ENCODE measurements around the gene CFAP299.

CFAP299 gene

DNA sequence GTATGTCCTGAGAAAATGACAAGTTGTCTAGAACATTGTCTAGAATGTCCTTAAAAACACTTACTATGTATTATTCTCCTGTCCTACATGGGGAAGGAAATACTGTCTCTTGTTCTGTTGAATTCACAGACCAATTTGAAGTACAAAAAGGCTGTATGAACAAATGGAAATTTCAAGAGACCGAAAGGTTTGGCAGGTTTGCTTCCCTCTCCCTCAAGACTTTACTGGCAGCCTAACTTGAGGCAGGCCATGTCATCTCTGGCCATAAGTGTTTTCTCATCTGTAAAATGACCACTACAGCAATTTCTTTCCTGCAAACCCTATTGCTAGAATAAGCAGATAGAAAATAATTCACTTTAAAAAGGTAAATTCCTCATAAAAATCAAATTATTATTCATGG lies 503.8 kb downstream of the CFAP299 start:
- DNase-seq (ENCODE audit: low read depth, low spot score): no peak

DNA sequence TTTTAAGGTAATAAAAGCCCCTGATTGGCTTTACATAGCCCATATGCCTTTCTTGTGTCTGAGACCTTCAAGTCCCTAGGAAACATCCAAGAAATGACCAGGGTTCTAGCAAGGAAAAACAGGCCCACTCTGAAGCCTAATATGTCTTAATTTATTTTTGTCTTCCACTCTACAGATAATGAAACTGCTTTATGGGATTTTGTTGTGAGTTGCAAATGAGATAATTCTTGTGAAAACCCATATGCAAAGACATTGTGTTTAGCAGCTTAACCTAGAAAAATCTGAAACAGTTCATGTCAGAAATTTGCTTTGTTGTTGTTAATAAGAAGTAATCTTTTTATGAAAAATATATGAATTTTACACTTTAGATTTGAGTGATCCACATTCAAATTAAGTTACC lies 504.3 kb downstream of the CFAP299 start:
- no peak overlapping the region for H3K4me3 ChIP-seq (ENCODE audit: low read length)
- no peak for DNase-seq (ENCODE audit: low read depth, low spot score)

More for the DNA sequence above, 503.8 kb downstream of the CFAP299 start:
- H3K4me3 ChIP-seq (ENCODE audit: low read length): no peak overlapping the region

DNA sequence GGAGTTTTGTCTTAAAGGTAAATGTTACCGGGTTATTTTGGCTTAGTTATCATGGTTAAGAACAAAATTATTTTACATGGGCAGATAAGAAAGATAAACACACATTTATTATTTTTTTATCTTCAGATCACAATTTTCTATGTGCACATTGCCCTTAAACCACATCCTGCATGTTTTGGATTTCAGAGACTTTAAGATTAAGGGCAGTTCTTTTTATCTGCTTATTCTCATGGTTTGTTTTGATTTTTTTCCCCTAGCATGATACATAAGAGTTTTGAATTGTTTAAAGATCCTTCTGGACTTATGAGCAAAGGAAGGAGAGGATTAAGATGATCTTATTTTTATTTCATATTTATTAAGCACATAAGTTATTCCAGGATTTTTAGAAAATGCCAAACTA lies 504.9 kb downstream of the CFAP299 start:
- H3K4me3 ChIP-seq (ENCODE audit: low read length): no peak overlapping the region

DNA sequence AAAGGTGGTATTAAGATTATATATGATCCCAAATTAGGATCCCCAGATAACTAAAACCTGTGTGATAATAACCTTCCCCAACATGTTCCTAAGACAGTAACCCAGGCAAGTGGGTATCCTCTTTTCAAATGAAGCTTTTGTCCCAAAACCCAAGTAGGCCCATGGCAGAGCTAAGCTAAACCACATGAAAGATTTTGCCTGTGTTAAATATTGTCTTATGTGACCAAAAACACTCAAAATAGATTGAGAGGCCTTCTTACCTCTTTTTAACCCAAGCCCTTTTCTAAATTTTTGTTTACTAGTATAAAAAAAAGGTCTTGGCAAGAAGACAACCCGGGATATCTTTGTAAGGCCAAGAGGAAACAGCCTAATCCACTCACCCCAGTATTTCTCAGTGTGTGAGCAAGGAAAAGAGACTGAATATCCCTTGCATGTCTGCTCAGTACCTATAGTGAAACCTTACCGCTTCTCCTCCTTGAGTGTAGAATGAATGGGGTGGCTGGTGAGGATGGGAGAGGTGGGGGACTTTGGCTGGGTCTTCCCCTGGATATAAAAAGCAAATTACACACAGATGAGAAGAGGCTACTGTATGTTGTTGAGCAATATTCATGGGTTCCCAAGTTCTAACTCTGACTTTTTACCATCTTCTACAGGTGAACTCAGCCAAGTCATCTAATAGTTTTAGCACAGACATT lies 506.2 kb downstream of the CFAP299 start:
- no peak for DNase-seq (ENCODE audit: low read depth, low spot score)
- no peak overlapping the region for H3K4me3 ChIP-seq (ENCODE audit: low read length)

More for the DNA sequence above, 504.9 kb downstream of the CFAP299 start:
- no peak for DNase-seq (ENCODE audit: low read depth, low spot score)

DNA sequence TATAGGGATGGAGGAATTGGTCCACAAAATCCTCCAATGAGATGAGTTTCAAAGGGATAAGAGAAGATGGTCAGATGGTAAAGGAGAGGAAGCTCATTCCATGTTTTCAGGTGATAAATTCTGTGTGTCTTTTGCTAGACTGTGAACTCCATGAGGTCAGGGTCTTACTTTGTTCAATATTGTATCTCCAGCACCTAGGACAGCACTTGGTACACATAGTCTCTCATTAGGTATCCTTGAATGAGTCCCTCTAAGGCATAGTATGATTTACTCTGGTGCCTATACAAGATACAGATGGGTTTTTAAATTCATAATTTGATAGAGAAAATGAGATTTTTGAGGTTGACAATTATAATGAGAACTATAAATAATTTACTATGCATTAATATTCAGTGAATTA lies 510.7 kb downstream of the CFAP299 start:
- no peak overlapping the region for H3K4me3 ChIP-seq (ENCODE audit: low read length)
- no peak for DNase-seq (ENCODE audit: low read depth, low spot score)

DNA sequence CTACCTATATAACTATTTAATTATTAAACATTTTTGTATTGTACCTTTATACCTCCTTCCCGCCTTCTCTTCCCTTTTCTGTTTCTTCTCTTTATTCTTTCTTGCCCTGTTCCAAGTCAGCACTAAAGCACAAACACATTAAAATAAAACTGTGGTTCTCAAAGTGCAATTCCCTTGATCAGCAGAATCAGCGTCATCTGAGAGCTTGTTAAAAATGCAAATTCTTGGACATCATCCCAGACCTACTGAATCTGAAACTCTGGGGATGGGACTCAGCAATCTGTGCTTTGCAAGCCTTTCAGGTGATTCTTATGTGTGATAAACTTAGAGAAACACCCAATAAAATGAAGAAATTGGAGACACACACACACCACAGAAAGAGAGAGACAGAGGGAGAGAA lies 516.5 kb downstream of the CFAP299 start:
- no peak overlapping the region for H3K4me3 ChIP-seq (ENCODE audit: low read length)
- DNase-seq (ENCODE audit: low read depth, low spot score): no peak

DNA sequence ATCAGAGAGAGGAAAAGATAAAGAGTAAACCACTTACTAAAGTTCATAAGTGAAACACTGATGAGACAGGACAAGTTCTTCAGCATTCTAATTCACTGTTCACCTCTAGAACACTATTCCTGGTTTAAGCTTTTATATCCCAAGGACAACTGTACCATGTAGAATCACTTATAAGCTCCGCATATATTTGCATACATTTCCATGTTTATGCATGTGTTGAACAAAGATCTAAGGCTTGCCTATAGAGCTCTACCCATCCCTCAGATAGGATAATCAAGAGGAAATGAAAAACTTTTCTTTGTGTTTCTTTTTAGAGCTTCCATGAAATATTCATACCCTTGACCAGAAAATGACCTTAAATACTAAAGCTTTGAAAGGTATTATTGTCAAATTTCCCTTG lies 538.0 kb downstream of the CFAP299 start:
- no peak for DNase-seq (ENCODE audit: low read depth, low spot score)
- H3K4me3 ChIP-seq (ENCODE audit: low read length): no peak overlapping the region

DNA sequence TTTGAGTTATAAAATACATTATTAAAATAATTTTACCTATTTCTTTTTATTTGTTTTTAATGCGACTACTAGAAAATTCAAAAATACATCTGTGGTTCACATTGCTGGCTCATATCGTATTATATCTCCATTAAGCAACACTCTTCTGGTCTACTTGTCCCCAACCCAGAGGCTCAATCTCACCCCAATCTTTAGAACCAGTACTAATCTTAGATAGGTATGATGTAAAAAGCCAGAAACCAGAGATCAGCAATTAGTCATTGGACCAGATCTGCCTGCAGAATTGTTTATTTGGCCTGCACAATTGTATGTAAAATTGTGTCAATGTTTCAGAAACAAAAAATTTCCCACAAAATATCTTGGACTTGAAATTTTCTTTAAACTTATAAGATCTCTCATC lies 539.4 kb downstream of the CFAP299 start:
- H3K4me3 ChIP-seq (ENCODE audit: low read length): no peak overlapping the region
- DNase-seq (ENCODE audit: low read depth, low spot score): no peak

DNA sequence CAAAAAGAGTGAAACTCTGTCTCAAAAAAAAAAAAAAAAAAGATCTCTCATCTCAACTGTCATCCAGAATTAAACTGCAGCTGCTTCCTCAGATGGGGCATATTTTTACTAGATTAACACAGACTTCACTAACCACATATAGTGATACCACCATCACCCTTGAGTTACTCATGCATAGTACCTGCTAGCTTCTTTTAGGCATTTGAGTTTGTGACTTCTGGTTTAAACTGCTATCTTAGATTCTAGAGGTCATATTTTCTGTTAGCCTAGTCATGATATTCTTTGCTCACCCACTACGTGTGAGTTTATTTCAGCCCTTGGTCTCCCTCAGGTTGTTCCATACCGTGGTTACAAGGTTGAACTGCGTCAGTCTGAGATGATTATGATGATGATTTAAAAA lies 540.1 kb downstream of the CFAP299 start:
- H3K4me3 ChIP-seq (ENCODE audit: low read length): no peak overlapping the region
- DNase-seq (ENCODE audit: low read depth, low spot score): no peak

DNA sequence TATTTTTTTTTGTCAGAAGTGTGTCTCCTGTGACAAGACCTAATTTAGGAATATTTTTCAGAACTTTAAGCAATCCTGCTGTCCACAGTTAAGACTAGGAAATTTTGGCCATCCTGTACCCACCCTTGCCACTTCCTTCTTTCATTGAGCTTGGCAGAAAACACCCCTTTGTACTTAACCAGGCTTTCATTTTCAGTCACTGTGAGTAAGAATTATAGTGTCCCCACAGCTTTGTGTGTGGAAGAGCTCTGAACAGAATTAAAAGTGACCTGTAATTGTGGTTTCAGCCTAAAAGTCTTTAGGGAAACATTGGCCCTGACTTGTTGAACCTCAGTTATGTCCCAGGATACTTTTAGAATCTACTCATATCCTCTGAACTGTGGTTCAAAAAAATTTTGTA lies 541.3 kb downstream of the CFAP299 start:
- no peak overlapping the region for H3K4me3 ChIP-seq (ENCODE audit: low read length)

DNA sequence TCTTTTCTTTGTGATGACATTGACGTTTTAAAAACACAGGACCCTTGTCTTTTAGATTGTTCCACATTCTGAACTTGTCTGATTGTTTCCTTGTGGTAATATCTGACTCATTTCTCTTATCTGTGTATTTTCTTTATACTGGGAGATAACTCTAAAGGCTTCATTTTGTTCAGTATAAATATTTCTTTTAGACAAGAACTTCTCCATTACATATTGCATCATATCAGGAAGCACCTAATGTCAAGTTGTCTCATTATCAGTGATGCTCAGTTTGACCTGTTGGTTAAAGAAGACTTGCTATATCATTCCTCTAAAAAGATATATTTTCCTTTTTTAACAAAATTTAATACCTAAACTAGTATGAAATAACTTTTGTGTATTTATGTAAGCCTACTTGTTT lies 542.7 kb downstream of the CFAP299 start:
- DNase-seq (ENCODE audit: low read depth, low spot score): no peak
- H3K4me3 ChIP-seq (ENCODE audit: low read length): no peak overlapping the region

More for the DNA sequence above, 541.3 kb downstream of the CFAP299 start:
- DNase-seq (ENCODE audit: low read depth, low spot score): no peak

DNA sequence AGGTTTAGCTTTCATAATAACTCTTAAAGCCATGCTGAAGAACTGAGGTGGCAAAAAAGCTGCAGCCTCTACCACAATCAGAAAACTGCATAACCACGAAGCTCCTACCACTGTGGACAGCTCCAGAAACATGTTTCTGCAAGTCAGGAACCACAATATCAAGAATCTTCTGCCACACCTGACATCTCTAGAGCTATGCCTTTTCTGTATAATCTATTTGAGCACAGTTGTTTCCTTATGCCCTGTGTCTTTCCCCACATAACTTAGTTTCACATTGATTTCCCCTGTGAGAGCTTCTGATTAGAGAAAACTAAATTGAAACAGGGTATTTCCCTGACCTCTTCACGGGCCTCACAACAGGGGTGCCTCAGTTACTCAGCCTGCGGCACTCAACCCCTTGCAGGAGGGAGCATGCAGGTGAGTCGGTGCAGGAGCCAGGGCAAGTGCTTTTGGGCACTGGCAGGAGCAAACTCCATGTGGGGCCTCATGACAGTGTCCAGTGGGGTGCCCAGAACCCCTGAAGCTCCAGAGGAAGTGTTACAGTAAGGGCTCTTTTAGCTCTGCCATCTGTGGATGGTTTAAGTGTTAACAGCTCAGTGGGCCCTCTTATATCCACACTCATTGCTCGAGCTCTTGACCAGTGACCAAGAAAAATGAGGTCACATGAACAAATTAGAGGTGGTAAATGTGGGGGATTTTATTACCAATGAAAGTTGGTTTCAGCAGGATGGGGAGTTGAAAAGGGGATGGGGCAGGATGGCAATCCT lies 562.2 kb downstream of the CFAP299 start:
- no peak overlapping the region for H3K4me3 ChIP-seq (ENCODE audit: low read length)
- DNase-seq (ENCODE audit: low read depth, low spot score): no peak

DNA sequence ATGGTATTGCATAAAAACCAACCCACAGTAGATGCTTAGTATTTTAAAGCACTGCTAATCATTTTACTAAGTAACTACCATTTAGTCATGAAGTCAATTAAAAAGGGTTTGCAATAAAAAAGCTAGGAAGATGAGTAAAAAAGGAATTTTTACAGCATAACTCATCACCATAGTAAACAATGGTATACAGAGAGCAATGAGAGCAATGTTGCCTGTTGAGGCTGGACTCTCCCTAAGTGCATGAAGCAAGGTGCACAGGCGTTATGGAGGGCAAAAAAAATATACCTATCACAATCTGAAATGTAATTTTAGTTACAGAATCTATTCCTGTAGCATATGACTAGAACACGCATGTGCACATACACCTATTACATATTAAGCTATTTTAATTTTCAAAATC lies 565.4 kb downstream of the CFAP299 start:
- no peak for DNase-seq (ENCODE audit: low read depth, low spot score)
- no peak overlapping the region for H3K4me3 ChIP-seq (ENCODE audit: low read length)

DNA sequence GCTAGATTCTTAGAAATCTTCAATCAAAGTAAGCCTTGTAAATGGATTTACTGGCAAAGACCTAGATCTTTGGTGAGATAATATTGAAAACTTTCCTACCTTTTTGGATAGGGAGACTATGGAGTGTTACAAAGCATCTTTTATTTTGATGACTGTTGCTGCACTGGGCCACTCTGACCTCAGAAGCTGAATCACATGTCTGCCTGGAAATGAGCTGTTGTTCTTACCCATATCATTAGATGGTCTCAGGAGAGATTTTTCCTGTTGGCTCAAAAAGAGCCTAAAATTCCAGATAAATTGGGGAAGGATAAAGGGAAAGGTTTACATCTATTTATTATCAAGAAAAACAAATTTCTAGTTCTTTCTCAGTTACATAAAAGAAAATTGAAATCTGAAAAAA lies 567.5 kb downstream of the CFAP299 start:
- no peak overlapping the region for H3K4me3 ChIP-seq (ENCODE audit: low read length)
- DNase-seq (ENCODE audit: low read depth, low spot score): no peak

DNA sequence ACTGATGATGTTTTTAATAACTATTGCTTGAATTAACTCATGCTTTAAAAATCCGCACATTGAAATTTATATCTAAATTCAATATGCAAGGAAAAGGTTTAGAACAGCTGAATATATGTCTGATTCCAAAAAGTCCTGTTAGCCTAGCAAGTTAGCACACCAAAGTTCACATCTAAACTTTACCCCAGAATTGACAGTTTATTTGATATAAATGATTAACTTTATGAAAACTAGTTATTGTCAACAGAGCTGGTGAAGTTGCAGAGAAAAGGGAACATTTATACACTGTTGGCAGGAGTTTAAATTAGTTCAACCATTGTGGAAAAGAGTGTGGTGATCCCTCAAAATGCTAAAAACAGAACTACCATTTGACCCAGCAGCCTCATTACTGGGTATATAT lies 574.4 kb downstream of the CFAP299 start:
- no peak for DNase-seq (ENCODE audit: low read depth, low spot score)
- H3K4me3 ChIP-seq (ENCODE audit: low read length): no peak overlapping the region

DNA sequence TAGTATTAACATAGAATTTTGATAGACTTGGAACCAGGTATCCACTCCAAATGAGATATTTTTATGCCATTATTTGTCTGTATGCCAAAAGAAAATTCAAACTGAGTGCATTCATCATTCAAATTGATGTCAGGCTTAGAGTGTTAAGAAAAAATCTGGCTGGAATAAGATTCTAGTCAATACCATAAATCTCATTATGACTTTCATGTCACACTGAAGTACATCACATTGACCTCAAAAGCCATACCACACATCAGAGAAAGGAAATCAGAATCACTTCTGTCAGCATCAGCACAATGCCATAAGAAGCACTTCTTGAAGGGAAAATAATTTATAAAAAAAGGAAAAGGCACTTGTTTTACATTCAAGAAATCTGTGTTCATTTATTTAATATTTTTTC lies 575.9 kb downstream of the CFAP299 start:
- no peak overlapping the region for H3K4me3 ChIP-seq (ENCODE audit: low read length)
- no peak for DNase-seq (ENCODE audit: low read depth, low spot score)

DNA sequence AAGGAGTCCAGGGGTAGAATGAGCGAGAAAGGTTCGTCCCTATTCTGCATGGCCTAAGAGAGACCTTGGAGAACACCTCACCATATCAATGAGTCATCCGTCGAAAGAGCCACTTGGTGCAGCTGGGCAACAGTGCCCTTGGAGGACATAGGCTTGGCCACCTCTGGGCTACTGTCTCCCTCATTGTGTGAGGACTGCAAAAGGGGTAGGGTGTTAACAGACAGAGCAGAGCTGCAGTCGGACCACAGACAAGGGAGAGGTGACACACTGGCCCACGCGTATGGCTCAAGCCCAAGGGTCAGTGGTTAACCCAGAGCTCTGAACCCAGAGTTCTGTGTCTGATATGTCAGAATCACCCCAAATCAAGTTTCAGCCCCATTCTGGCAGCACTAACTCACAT lies 576.8 kb downstream of the CFAP299 start:
- no peak for DNase-seq (ENCODE audit: low read depth, low spot score)
- no peak overlapping the region for H3K4me3 ChIP-seq (ENCODE audit: low read length)

DNA sequence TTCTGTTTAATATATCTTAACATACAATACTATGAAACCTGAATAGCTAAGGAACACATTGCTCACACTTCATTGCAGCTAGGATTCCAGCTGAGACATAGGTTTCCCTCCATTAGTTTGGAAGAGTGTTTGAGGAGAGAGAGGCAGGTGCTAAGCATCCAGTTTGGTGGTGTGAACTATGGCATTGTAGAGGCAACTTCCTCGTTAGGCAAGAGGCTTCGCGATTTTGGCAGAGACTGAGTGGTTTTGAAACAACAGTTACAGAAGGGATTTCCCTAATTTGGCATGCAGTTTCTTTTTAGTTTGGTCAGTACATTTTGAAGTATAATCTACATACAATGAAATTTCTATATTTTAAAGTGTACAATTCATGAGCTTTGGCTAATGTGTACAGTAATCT lies 577.9 kb downstream of the CFAP299 start:
- H3K4me3 ChIP-seq (ENCODE audit: low read length): no peak overlapping the region
- DNase-seq (ENCODE audit: low read depth, low spot score): no peak

DNA sequence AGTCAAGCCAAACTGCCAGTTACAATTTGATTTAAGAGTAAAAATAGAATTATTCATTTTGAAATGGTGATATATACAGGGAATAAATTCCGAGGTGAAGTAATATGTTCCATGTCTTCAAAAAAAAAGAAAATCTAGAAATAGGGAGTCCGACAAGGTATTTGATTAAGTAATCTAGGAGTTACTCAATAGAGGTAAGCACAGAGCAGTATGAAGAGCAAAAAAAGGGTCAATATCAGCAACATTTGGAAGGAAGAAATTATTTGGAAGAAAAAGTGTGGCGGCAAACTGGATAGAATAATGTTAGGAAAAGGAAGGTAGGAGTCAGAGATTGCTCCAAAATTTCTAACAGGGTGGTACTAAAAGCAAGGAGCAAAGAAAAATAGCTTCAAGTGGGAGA lies 581.2 kb downstream of the CFAP299 start:
- no peak overlapping the region for H3K4me3 ChIP-seq (ENCODE audit: low read length)
- no peak for DNase-seq (ENCODE audit: low read depth, low spot score)

DNA sequence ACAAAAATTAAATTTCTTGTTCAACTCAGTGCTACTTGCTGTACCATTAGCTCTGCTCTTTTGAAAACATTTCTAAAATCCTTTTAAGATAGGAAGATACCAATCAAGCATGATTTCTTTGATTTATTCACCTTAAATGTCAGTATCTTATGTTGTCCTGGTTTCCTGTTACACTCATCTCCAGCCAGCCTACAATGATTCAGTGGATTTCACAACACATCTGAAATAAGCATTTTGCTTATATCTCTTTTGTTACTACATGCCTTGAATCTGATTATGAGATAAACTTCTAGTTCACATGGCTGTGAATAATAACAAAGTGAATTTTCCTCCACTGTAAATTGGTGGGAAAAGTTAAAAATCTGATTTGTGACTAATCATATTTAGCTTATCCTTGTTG lies 582.5 kb downstream of the CFAP299 start:
- DNase-seq (ENCODE audit: low read depth, low spot score): no peak

DNA sequence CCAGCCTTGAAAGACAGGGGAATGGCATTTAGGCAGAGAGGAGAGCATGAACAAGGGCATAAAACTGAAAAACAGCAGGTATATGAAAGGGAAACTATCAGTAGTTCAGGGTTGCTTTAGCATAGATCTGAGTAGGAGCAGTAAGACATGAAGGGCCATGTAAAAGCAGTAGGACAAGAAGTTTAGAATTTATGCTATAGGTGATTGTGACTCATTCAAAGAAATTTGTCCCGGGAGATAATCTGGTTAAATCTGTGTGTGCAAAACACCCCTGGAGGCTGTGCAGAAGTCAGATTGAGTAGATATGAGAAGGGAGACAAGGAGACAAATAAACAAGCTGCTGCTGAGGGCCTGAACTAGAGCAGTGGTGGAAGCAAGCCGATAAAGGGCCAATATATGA lies 585.9 kb downstream of the CFAP299 start:
- no peak for DNase-seq (ENCODE audit: low read depth, low spot score)
- no peak overlapping the region for H3K4me3 ChIP-seq (ENCODE audit: low read length)

More for the DNA sequence above, 582.5 kb downstream of the CFAP299 start:
- no peak overlapping the region for H3K4me3 ChIP-seq (ENCODE audit: low read length)

All from Jurkat, Clone E6-1 (cell line).